COLO829 (cell line): Measurements from ENCODE around the gene PDK3.

Source experiments
- DNase-seq: peaks from one replicate; pipeline ENCODE4 v3.0.0; 2012; ENCODE audit warnings: low spot score

PDK3 gene

DNA sequence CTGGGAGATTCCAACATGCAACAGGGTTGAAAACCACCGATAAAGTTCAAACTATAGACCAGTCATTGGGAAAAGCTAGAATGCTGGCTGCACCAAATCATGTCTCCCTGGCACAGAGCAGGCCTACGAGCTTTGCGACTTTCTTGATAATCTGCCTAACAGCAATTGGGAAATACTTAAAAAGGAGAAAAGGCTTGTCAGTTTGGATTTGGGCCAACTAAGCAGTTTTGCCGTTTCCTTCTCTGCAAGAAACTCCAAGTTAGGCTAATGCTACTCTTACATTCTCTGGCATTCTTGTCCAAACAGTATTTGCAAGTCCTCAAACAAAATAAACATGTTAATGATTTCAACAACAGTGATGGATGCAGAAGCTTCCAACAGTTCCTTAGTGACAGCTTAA lies 87.9 kb downstream of the PDK3 start:
- no peak for DNase-seq

DNA sequence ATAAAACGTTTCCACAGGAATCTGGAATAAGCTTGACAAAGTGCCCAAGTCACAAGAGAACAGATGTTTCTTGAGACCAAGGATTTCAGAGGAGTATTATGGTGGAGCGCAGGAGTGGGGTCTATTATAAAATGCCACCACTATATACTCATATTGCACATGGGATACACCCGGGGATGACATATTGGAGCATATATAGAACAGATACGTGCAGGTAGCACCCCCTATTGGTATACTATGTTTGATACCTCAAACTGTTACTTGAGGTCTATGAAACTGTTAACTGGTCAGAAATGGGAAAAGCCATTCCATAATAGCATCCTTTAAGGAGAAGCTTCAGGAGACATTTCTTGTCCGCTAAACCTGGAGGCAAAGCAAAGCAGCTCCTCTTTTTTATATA lies 96.0 kb downstream of the PDK3 start:
- peak; percentile 20 for DNase-seq

DNA sequence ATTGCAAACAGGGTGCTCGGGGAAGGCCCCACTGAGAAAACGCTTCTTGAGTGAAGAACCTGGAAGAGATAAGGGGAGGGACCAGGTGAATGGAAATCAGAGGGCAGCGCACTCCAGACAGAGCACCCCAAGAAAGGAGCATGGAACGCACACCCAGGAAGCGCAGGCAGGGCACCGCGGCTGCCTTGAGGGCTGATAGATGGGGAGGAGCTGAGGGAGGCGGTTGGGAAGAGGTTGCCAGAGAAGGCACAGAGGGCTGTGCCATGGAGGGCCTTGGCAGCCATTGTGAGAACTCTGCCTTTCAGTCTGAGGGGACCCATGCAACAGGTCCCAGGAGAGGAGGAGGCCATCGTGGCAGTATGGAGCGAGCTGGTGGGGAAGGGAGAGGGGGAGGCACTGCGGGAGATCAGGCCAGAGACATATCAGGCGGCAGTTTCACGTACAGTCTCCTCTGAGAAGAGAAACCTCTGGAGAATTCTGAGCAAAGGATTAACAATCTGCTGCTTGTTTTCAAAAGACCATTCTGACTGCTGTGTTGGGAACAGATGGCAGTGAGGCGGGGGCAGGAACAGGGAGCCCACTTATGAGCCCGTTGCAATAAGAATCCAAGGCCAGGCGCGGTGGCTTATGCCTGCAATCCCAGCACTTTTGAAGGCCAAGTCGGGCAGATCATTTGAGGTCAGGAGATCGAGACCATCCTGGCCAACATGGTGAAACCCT lies 98.4 kb downstream of the PDK3 start:
- DNase-seq, result no peak

DNA sequence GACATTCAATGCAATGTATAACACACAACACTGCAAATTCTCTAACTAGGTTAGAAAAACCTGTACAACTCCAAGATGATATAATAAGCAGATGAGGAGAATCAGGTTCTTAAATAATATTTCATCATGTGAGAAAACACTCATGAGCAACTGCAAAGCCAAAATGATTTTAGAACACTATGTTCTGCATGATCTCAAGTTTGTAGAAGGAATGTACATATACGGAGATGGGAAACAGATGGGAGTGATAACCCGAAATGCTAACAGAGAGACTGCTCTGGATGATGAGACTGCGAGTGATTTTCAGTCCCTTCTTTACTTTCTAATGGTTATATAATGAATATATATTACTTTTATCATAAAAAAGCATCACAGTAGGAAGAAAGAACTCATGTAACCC lies 101.2 kb downstream of the PDK3 start:
- DNase-seq, result no peak

DNA sequence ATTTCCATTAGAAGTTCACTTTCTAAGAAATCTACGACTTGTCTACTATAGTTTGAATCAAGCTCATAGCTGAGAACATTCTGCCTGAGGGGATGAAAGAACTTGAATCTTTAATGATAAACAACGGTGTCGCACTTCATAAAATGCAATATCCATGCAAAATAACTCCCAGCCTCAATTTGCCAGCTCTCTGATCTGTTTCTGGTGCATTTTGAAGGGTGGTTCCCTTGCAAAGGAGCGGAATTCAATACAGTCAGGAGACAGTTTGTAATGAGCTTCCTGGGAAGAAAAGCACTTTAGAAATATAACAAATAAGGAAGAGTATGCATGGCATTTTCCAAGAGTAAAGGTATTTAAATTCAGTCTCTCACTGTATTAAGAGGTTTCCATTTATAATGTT lies 102.1 kb downstream of the PDK3 start:
- DNase-seq, result no peak

DNA sequence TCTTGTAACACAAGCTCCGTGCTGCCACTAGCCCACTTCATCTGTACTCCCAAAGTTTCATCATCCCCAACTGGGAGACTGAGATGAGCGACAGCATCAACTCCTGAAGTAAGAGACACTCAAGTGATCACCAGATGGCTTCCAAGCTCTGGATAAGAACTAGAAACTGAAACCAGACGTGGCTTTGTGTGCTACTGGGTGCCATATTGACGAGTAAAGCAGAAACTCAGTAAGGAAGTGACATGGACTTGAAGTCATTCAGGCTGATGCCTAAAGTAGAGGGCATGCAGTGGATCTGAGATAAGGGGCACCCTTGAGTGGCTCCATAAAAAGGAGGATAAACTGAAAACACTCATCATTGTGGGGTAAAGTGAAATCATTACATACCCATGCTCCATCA lies 109.7 kb downstream of the PDK3 start:
- no peak for DNase-seq

DNA sequence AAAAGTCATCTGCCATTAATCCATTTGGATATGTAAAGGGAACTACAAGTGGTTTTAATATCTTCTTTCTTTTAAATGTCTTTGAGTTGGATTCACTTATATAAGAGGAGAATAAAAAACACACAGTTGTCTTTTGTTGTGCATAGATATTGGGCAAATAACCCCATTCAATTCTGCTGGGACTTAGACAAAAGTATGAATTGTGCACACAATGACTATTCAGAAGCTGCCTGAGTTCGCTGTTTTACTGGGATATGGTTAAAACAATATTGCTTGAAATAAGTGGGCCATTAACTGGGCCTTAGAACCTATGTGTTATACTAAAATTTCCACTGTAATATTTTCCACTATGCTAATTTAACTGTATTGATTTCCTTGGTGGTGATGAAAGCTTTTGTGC lies 110.4 kb downstream of the PDK3 start:
- no peak for DNase-seq

DNA sequence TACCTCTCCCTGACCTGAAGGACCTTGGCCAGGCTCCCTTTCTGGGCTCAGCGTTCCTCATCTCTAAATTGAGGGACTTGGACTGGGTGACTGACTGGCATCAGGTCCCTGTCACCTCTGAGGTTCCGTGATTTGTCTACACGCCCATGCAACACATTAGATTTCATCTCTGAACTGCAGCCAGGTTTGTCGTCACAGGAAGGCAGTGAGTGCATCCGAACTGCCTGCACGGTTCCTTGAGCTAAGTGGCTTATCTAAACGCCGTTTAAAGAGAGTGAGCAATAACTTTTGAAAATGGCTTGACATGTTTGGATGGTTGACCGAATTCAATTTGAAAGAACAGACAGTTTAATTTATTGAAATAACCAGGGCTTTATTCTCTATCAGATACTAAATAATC lies 112.0 kb downstream of the PDK3 start:
- DNase-seq, result no peak
